Astrocyte (in vitro differentiated cells and primary cell): Measurements from ENCODE around the gene DNMBP.

Experiments used
- EZH2 ChIP-seq: IDR thresholded peaks from 2 replicates; pipeline ENCODE4 v1.6.1; 2012; ENCODE audit warnings: mild to moderate bottlenecking, low read length, inconsistent platforms; ENCODE audit not compliant: insufficient read depth
- TF ChIP-seq, protein P1 (sequence below): IDR thresholded peaks from 2 replicates; pipeline ENCODE4 v1.5.1; 2011; ENCODE audit warnings: low read depth, mild to moderate bottlenecking, inconsistent platforms, low read length, moderate library complexity; ENCODE audit not compliant: insufficient read depth

DNA sequence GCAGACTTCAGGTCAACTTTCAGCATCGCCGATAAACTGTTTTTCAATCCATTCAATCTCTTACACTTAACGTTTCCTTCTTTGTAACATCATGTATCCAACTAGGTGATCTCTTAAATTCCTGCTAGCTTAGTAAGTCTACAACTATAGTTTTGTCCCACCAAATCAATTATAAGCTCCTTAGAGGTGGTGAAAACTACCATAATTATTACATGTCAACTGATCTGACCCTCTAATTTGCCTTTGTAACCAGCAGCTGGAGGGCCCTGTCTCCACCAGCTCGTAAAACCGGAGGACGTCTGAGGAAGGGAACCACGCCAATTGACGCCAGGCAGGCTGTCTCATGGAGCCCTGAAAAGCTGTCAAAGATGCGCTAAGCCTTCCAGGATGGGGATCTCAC, 113.9 kb downstream of the DNMBP start:
- TF ChIP-seq, protein P1, sequence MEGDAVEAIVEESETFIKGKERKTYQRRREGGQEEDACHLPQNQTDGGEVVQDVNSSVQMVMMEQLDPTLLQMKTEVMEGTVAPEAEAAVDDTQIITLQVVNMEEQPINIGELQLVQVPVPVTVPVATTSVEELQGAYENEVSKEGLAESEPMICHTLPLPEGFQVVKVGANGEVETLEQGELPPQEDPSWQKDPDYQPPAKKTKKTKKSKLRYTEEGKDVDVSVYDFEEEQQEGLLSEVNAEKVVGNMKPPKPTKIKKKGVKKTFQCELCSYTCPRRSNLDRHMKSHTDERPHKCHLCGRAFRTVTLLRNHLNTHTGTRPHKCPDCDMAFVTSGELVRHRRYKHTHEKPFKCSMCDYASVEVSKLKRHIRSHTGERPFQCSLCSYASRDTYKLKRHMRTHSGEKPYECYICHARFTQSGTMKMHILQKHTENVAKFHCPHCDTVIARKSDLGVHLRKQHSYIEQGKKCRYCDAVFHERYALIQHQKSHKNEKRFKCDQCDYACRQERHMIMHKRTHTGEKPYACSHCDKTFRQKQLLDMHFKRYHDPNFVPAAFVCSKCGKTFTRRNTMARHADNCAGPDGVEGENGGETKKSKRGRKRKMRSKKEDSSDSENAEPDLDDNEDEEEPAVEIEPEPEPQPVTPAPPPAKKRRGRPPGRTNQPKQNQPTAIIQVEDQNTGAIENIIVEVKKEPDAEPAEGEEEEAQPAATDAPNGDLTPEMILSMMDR, result no peak
- no peak for TF ChIP-seq EZH2
